HG03196 (cell line): ENCODE results near the gene MBP.
A peak's percentile ranks its signal among the peaks of the same experiment; 100 is the strongest.
"Not testable (repeated sequence)": the region's sequence is repeated elsewhere in the genome, so short reads cannot be mapped to it uniquely, and the experiment has no call there.

Source experiments
- ATAC-seq: cut with Tn5 transposase; IDR thresholded peaks from one replicate; pipeline ENCODE4 v1.9.1; 2021; ENCODE audit not compliant: unreplicated experiment

Gene MBP

DNA sequence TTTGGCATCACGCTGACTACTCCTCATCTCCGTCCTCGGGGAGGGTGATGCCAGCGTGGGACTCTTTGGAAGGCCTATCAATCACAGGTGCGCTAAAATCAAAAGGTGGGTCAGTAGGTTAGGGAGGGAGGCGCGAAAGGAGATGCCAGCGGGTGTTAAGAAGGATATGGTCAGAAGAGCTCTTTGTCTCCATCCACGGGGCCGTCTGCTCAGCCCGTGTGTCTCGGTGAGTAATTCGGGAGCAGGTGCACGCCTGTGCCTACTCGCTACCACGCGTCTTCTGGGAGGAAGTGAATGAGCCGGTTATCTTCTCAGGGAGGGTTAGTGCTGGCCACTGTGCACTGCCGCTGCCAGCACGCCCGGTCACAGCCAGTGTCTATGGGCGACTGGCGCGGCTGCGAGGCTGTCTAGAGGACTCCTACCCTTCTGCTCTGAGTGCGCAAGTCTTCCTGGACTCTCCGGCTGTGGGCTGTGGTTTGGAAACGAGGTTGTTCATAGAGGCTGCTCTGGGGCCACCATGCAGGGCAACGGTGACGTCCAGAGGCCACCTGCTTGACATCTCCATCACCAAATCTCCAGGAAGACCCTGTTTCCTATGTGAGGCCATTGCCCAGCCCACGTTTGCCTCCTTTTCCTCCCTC lies 153.4 kb downstream of the MBP start:
- ATAC-seq = no peak

DNA sequence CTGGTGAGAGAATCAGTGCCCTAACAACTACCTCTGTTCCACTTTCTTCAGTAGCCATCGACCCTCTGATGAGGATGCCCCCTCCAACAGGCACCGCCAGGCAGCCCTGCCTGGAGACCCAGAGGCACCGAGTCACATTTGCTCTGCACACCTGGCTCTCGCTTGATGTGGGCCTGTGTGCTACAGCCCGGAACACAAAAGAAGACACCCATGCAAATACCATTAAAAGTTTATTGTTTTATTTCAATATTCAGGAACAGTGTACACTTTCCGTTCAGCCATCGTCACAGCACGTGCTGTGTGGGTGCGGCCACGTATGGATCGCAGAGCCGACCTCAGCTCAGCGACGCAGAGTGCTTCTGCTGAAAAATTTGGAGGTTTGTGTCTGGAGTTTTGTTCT lies 154.0 kb downstream of the MBP start:
- ATAC-seq = no peak

GRCh38 chr18:76977684-76978232 lies 154.8 kb downstream of the MBP start:
- no peak for ATAC-seq

GRCh38 chr18:76977108-76977621 lies 155.4 kb downstream of the MBP start:
- ATAC-seq = no peak

DNA sequence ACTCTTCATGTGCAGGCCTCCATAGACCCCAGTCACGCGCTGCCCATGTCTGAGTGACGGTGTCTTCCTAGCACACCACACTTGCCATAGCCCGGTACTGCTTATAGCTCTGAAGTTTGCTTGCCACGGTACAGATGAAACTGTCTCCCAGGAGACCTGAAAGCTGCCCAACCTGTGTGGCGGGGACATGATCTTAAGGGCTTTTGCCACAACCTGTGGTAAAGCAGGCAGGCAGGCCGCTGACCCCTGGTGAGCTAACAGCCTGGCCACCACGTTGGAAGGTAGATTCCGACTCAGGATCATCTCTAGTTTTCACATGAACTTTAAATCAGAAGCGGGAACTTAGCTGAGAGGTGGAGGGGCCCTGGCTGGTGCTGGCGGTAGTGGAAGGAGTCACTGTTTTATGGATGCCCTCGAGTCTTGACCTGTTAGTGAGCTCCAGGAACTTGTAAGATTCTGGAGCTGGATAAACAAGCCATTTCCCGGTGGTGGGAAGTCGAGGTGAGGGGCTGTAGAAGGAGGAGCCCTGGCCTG lies 156.9 kb downstream of the MBP start:
- ATAC-seq = no peak

- ATAC-seq = no peak
Measured at GRCh38 chr18:76974386-76974785, 158.2 kb downstream of the MBP start.

DNA sequence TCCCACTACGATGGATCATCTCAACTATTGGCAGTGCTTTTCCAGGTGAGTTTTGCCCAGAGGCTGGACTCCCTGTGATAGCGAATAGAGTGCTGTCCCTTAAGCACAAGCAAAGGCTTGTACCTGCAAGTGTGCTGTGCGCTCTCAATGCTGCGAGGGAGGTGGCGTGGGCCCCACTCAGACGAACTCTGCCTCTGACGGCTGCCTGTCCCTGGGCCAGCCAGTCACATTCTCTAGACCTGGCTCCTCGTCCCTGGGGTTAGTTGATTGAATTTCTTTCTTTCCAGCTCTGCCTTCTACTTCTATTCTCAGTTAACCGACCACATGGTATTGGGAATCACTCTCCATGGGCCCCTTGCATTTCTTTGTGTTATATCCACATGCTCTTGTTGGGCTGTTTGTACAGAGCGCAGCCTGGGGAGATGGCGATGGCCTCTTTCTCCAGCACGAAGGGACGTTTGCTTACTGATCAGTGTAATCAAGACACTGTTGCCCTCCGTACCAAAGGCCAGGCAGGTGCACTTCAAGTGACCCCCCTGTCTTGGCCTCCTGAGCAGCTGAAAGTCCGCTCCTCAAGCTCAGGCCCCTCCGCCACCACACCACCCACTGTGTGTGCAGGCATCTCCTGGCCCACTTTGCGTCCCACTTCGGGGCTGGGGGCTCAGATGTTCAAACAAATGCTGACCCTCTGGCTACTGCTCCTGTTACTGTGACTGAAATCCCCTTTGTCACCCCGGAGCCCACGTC lies 158.9 kb downstream of the MBP start:
- no peak for ATAC-seq

GRCh38 chr18:76972846-76973519 lies 159.6 kb downstream of the MBP start:
- ATAC-seq = no peak

GRCh38 chr18:76972241-76972640 lies 160.3 kb downstream of the MBP start:
- ATAC-seq = no peak

DNA sequence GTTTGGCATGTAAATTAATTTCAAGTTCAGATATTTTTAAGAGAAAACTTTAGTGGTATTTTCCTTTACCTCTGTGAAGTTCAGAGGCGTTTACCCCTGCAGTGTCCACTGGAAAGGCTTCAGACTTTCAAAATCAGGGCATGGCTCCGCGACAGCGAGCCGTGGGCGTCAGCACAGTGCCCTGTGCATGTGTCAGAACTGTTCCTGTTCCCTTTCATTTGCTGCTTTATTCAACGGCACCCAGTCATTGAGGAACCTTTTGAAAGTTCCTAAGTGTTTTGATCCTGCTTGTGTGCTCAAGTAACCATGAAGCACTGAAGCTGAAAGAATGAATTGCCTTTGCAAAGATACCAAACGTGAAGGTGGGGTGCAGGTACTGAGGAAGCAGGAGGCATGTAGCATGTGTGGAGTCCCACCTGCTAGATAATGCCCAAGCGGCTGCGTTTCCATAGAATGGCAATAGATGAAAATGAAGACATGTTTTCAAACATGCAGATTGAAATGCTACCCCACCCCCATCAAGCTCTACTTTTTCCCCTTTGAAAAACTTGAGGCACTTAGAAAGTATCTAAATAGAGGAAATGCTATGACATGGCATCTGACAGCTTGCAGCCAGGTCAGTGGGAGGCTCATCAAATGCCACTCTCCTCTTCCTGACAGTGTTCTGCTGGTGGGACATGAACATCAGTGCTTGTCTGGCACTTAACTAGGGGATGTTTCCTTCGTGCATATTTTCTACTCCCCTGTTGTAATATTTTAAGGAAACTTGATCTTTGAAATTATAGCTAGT lies 161.6 kb downstream of the MBP start:
- ATAC-seq = no peak

DNA sequence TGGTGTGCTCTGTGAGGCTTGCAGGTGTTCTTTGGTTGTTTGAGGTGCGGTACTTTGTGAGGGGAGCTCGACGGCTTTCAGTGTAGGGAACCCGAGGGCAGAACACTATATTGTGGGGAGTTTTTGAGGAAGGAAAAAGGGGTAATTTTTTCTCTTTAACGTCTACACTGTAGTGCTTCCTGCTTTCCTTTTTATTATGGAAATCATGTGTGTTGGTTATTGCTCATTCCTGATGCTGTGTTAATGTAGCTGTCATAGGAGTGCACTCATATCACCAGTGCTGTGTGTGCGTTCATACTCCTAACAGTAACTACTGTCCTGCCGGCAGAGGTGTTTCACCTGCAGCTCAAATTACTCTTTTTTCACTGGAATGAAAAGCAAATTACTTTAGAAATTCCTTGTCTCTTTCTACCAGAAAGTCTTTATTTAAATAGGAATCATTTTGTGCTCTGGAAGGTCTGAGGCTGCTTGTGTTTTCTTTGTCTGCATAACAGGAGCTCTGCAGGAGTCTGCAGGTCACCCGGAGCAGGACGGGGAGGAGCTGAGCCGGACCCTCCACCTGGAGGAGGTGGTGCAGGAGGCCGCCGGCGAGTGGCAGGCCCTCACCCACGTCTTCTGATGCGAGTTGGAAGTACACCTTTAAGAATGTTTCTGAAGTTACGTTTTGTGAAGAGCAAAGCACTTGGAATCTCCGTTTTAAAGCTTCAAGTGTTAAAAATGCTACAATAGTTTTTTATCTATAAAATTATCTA lies 164.7 kb downstream of the MBP start:
- no peak for ATAC-seq

- not testable (repeated sequence) for ATAC-seq
Measured at GRCh38 chr18:76967299-76967698, 165.3 kb downstream of the MBP start.

DNA sequence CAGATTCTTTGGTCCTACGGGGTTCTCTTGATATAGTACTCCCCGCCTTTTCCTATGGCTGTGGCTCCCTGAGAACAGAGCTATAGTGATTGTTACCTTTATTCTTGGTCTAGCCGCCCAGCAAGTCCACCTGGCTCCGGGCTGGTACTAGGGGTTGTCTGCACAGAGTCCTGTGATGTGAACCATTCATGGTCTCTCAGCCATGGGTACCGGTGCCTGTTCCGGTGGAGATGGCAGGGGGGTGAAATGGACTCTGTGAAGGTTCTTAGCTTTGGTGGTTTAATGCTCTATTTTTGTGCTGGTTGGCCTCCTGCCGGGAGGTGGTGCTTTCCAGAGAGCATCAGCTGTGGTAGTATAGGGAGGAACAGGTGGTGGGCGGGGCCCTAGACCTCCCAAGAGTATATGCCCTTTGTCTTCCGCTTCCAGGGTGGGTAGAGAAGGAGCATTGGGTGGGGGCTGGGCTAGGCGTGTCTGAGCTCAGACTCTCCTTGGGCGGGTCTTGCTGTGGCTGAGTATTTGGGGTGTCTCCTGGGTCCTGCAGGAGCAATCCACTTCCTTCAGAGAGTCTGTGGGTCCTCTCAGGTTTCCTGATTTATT lies 166.9 kb downstream of the MBP start:
- ATAC-seq = peak; percentile 73

DNA sequence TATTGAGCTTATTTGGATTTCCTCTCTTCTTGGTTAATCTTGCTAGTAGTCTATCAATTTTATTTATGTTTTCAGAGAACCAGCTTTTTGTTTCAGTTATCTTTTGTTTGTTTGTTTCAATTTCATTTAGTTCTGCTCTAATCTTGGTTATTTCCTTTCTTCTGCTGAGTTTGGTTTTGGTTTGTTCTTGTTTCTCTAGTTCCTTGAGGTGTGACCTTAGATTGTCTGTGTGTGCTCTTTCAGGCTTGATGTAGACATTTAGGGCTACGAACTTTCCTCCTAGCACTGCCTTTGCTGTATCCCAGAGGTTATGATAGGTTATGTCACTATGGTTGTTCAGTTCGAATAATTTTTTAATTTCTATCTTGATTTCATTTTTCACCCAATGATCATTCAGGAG lies 168.6 kb downstream of the MBP start:
- ATAC-seq = no peak

DNA sequence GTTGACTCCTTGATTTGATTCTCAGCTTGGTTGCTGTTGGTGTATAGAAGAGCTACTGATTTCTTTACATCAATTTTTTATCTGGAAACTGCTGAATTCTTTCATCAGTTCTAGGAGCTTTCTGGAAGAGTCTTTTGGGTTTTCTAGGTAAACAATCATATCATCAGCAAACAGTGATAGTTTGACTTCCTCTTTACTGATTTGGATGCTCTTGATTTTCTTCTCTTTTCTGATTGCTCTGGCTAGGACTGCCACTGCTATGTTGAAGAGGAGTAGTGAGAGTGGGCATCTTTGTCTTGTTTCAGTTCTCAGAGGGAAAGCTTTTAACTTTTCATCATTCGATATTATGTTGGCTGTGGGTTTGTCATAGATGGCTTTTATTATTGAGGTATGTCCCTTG lies 169.7 kb downstream of the MBP start:
- ATAC-seq = no peak

- no peak for ATAC-seq
Measured at GRCh38 chr18:76960528-76961035, 172.0 kb downstream of the MBP start.

DNA sequence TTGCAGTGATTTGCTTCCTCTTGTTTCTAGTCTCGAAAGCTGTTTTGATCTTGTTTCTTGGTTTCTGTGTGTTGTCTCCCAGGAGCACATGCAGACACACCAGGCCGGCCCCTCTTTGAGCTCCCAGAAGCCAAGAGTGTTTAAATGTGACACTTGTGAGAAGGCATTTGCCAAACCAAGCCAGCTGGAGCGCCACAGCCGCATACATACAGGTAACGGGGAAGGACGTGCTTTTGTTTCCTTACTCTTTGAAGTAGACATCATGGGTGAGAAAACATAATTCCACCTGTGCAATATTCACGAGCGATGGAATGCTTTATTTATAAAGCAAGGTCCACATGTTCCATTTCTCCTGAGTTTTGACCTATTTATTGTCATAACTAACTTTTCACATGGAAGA lies 173.0 kb downstream of the MBP start:
- no peak for ATAC-seq

GRCh38 chr18:76958692-76959341 lies 173.8 kb downstream of the MBP start:
- no peak for ATAC-seq
